ENCODE results near the gene PIGZ.

The PIGZ gene

DNA sequence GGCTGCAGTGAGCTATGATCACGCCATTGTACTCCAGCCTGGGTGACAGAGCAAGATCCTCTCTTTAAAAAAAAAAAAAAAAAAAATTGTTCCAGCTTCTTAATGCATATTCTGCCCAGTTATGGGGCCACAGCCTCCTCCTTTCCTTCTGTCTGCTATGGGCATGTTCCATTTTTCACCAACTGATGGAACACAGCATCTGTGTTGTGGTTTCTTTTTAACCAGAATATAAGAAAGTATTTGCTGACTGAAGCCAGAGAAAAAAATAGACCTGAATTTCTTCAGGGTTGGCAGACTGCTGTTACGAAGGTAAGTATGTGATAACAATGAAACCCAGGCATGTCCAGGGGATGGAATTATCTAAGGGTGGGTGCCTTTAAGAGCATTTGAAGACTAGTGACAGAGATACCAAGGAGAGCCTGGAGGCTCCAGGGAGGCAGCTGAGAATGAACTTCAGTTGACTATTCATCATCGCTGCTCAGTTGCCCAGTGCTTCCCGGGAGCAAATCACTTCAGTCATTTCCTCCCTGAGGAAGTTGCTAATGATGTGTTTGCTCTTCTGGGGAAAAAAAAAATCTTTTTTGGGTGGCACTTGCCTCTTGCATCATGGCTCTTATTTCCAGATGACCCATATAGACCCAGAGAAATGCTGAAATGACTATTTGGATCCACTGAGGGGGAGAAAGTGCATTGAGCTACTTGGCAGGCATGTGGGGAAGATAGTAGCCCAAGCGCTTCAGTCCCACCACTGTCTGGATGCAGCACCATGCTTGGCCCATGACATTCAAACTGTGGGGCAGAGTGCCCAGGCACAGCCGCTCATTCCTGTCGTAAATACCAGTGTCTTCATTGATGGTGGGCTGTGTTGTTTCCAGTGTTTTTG lies 40.8 kb downstream of the PIGZ start:
- Histone ChIP-seq H3K27ac (no peak overlapping the region), H3K4me3 (ENCODE audit: low read depth, low read length) (no peak overlapping the region), H3K36me3 (replicated peaks) (peaks cover 46% of the 10 kb centered on the region), H3K27me3 (replicated peaks) (no peaks in the 10 kb centered on the region)
- in situ Hi-C loops (cut with HindIII; ENCODE audit: low pct_ligation_motif_present, low sequenced_read_pairs), result no loop called here
- TF ChIP-seq CTCF (IDR thresholded peaks at IDR 0.05; ENCODE audit: low read depth, low read length, missing control alignments), result no peak
- DNase-seq, result no peak

DNA sequence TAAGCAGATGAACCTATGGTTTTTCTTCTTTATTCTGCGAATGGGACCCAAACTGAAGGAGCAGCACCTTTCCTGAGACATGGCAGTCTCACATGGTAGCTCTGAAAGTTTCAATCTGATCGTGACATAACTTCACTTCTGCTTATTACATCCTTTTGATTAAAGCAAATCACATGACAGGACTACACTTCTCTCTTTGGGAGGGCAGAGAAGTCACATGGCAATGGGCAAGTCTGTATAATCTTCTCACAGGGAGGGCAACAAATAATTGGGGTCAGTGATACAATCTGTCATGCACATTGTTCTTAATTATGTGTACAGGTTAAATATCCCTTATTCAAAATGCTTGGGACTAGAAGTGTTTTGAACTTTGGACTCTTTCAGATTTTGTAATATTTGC lies 47.9 kb downstream of the PIGZ start:
- no peak for TF ChIP-seq CTCF (IDR thresholded peaks at IDR 0.05; ENCODE audit: low read depth, low read length, missing control alignments)
- in situ Hi-C loops (cut with HindIII; ENCODE audit: low pct_ligation_motif_present, low sequenced_read_pairs), result no loop called here
- DNase-seq, result no peak
- peaks cover 18% of the 10 kb centered on the region for H3K36me3 ChIP-seq (replicated peaks)
- no peak overlapping the region for H3K27ac ChIP-seq
- no peaks in the 10 kb centered on the region for H3K27me3 ChIP-seq (replicated peaks)
- no peak overlapping the region for H3K4me3 ChIP-seq (ENCODE audit: low read depth, low read length)

DNA sequence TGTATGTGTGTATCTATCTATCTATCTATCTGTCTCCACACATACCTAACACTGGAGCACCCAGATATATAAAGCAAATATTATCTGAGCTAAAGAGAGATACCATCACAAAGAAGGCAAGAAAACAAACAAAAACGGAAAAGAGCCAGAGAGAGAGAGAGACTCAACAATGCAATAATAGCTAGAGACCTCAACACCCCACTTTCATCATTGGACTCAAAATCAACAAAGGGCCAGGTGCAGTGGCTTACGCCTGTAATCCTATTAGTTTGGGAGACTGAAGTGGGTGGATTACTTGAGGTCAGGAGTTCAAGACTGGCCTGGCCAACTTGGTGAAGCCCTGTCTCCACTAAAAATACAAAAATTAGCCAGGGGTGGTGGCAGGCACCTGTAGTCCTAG lies 49.7 kb downstream of the PIGZ start:
- Histone ChIP-seq H3K27ac (no peak overlapping the region), H3K4me3 (ENCODE audit: low read depth, low read length) (no peak overlapping the region), H3K27me3 (replicated peaks) (no peaks in the 10 kb centered on the region), H3K36me3 (replicated peaks) (peaks cover 24% of the 10 kb centered on the region)
- no peak for TF ChIP-seq CTCF (IDR thresholded peaks at IDR 0.05; ENCODE audit: low read depth, low read length, missing control alignments)
- DNase-seq, result no peak
- in situ Hi-C loops (cut with HindIII; ENCODE audit: low pct_ligation_motif_present, low sequenced_read_pairs), result no loop called here

DNA sequence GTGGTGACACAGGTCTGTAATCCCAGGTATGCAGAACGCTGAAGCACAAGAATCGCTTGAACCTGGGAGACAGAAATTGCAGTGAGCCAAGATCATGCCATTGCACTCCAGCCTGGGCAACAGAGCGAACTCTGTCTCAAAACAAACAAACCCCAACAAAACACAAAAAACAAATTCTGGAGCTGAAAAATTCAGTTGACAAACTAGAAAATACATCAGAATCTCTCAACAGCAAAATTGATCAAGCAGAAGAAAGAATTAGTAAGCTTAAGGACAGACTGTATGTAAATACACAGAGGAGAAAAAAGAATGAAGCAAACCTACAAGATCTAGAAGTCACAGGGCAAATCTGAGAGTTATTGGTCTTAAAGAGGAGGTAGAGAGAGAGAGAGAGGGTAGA lies 51.6 kb downstream of the PIGZ start:
- in situ Hi-C loops (cut with HindIII; ENCODE audit: low pct_ligation_motif_present, low sequenced_read_pairs), result no loop called here
- TF ChIP-seq CTCF (IDR thresholded peaks at IDR 0.05; ENCODE audit: low read depth, low read length, missing control alignments), result no peak
- H3K27me3 ChIP-seq (replicated peaks), result no peaks in the 10 kb centered on the region
- H3K27ac ChIP-seq, result no peak overlapping the region
- H3K4me3 ChIP-seq (ENCODE audit: low read depth, low read length), result no peak overlapping the region
- peaks cover 13% of the 10 kb centered on the region for H3K36me3 ChIP-seq (replicated peaks)
- no peak for DNase-seq

- in situ Hi-C loops (cut with HindIII; ENCODE audit: low pct_ligation_motif_present, low sequenced_read_pairs), result no loop called here
- DNase-seq, result no peak
- peaks cover 13% of the 10 kb centered on the region for H3K36me3 ChIP-seq (replicated peaks)
- TF ChIP-seq CTCF (IDR thresholded peaks at IDR 0.05; ENCODE audit: low read depth, low read length, missing control alignments), result no peak
- H3K27me3 ChIP-seq (replicated peaks), result no peaks in the 10 kb centered on the region
- no peak overlapping the region for H3K4me3 ChIP-seq (ENCODE audit: low read depth, low read length)
- H3K27ac ChIP-seq, result no peak overlapping the region
Observed at GRCh38 chr3:196916221-196916620, 52.4 kb downstream of the PIGZ start.

GRCh38 chr3:196915375-196915774 lies 53.3 kb downstream of the PIGZ start:
- no peak for DNase-seq
- peaks cover 13% of the 10 kb centered on the region for H3K36me3 ChIP-seq (replicated peaks)
- no peak overlapping the region for H3K4me3 ChIP-seq (ENCODE audit: low read depth, low read length)
- no peak for TF ChIP-seq CTCF (IDR thresholded peaks at IDR 0.05; ENCODE audit: low read depth, low read length, missing control alignments)
- H3K27me3 ChIP-seq (replicated peaks), result no peaks in the 10 kb centered on the region
- H3K27ac ChIP-seq, result no peak overlapping the region
- in situ Hi-C loops (cut with HindIII; ENCODE audit: low pct_ligation_motif_present, low sequenced_read_pairs), result no loop called here
